Smooth muscle cell (in vitro differentiated cells): ENCODE results near the gene PVALB. TPM values are rescaled to one million over a fixed set of nuclear protein-coding genes. Genes with fewer than 3 reads are reported as not detected.

Experiments used
- DNase-seq: peaks from one replicate; lab custom pipeline; 2025; ENCODE audit not compliant: unreplicated experiment; lab: John Stamatoyannopoulos, UW
- H2AFZ ChIP-seq: fragments of 200-600 bp; sonication (generic); 2 replicates; pipeline ENCODE4 v1.6.0; 2016; ENCODE audit warnings: antibody characterized with exemption, low read depth, mild to moderate bottlenecking
- H3F3A ChIP-seq: fragments of 200-600 bp; sonication (generic); 2 replicates; pipeline ENCODE4 v1.6.0; 2017; ENCODE audit warnings: antibody characterized with exemption, low read depth
- H3K27ac ChIP-seq: fragments of 200-600 bp; sonication (generic); 2 replicates; pipeline ENCODE4 v1.5.1; 2016; ENCODE audit warnings: low read depth, mild to moderate bottlenecking
- H3K27me3 ChIP-seq: fragments of 200-600 bp; sonication (generic); 2 replicates; pipeline ENCODE4 v1.6.1; 2016; ENCODE audit warnings: low read depth, mild to moderate bottlenecking
- H3K36me3 ChIP-seq: fragments of 200-600 bp; sonication (generic); 2 replicates; pipeline ENCODE4 v1.5.1; 2016; ENCODE audit warnings: low read depth
- H3K4me1 ChIP-seq: fragments of 200-600 bp; sonication (generic); 2 replicates; pipeline ENCODE4 v1.5.1; 2016; ENCODE audit warnings: low read depth
- H3K4me2 ChIP-seq: fragments of 200-600 bp; sonication (generic); 2 replicates; pipeline ENCODE4 v1.6.0; 2016; ENCODE audit warnings: mild to moderate bottlenecking
- H3K4me3 ChIP-seq: fragments of 200-600 bp; sonication (generic); 2 replicates; pipeline ENCODE4 v1.5.1; 2016; ENCODE audit warnings: mild to moderate bottlenecking
- H3K79me2 ChIP-seq: fragments of 200-600 bp; sonication (generic); 2 replicates; pipeline ENCODE4 v1.6.0; 2016; ENCODE audit warnings: low read depth, mild to moderate bottlenecking
- H3K9ac ChIP-seq: fragments of 200-600 bp; sonication (generic); 2 replicates; pipeline ENCODE4 v1.6.0; 2016; ENCODE audit warnings: low read depth
- H3K9me3 ChIP-seq: fragments of 200-600 bp; sonication (generic); replicated peaks from 2 replicates; pipeline ENCODE4 v1.5.1; 2016; ENCODE audit warnings: low read depth
- H4K20me1 ChIP-seq: fragments of 200-600 bp; sonication (generic); 2 replicates; pipeline ENCODE4 v1.6.0; 2016; ENCODE audit warnings: low read depth
- WGBS: methylation state at CpG from one replicate; pipeline ENCODE4 v1.1.7; 2016; ENCODE audit warnings: low lambda C conversion rate; 5-methylcytosine and 5-hydroxymethylcytosine counted together
- polyA plus RNA-seq: library from polyadenylated mRNA; unstranded; fragments of >200 nt; fragmentation: Nextera tagmentation; extraction: Ambion mirVana; gene quantifications from 2 replicates; pipeline ENCODE4 v1.2.1, GENCODE V29; 2016
- total RNA-seq: library from RNA; depleted of rRNA; stranded (reverse); fragments of >200 nt; gene quantifications from 2 replicates; pipeline ENCODE4 v1.2.3, GENCODE V29; 2014
- TF ChIP-seq, protein P1 (sequence below): fragments of 200-600 bp; sonication (generic); IDR thresholded peaks from 2 replicates; pipeline ENCODE4 v1.5.1; 2017; ENCODE audit warnings: borderline replicate concordance, mild to moderate bottlenecking, antibody characterized with exemption; ENCODE audit not compliant: insufficient read depth, poor library complexity, severe bottlenecking

The PVALB gene
- total and polyA plus RNA-seq, 2 experiments from 2014 or later = not detected

DNA sequence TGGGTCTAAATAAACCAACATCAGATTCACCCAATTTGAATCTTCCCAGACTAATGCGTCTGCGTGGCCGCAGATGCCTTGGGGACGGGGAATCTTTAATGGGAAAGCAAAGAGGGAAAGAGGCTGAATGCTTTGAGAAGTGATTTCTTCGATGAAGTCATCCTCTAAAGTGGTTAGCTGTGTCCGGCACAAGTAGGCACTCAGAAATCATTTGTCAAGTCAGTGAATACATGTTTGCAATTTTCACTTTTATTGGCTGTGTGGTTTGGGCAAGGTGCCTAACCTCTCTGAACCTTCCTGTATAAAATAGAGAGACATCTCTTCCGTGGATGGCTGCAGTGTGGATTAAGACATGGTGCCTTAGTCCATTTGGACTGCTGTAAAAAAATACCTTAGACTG is 21.2 kb downstream of the PVALB start:
- TF ChIP-seq, protein P1, sequence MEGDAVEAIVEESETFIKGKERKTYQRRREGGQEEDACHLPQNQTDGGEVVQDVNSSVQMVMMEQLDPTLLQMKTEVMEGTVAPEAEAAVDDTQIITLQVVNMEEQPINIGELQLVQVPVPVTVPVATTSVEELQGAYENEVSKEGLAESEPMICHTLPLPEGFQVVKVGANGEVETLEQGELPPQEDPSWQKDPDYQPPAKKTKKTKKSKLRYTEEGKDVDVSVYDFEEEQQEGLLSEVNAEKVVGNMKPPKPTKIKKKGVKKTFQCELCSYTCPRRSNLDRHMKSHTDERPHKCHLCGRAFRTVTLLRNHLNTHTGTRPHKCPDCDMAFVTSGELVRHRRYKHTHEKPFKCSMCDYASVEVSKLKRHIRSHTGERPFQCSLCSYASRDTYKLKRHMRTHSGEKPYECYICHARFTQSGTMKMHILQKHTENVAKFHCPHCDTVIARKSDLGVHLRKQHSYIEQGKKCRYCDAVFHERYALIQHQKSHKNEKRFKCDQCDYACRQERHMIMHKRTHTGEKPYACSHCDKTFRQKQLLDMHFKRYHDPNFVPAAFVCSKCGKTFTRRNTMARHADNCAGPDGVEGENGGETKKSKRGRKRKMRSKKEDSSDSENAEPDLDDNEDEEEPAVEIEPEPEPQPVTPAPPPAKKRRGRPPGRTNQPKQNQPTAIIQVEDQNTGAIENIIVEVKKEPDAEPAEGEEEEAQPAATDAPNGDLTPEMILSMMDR = no peak
- no peak overlapping the region for H3K4me2 ChIP-seq
- peaks cover 12% of the 10 kb centered on the region for H3K27me3 ChIP-seq
- no peaks in the 10 kb centered on the region for H3K79me2 ChIP-seq
- DNase-seq = no peak
- no peaks in the 10 kb centered on the region for H3K9me3 ChIP-seq
- H3F3A ChIP-seq = no peaks in the 10 kb centered on the region
- 89% methylated on average over 7 of the region's 7 CpGs for WGBS
- H2AFZ ChIP-seq = no peak overlapping the region
- no peak overlapping the region for H3K9ac ChIP-seq
- H3K27ac ChIP-seq = no peak overlapping the region
- H3K4me3 ChIP-seq = no peak overlapping the region
- peaks cover 6% of the 10 kb centered on the region for H3K4me1 ChIP-seq
- H3K36me3 ChIP-seq = no peaks in the 10 kb centered on the region
- H4K20me1 ChIP-seq = no peaks in the 10 kb centered on the region

DNA sequence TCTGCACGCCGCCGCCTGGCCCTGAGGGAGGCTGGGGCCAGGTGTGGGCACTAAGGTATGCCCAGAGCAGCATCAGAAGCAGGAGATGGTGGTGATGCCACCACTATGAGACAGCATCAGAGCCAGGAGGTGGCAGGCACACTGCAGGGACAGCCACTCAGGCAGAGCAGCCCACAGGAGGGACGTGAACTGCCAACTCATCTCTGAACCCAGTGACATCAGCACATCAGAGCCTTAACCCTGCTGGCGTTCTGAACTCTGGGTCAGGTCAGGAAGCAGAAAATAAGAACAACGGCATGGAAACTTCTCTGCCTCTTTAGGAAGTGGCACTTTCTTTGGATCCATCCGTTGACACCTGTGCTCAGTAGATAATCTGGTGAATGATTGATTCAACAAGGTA is 26.2 kb downstream of the PVALB start:
- TF ChIP-seq, protein P1 = no peak
- Histone ChIP-seq H3F3A (no peaks in the 10 kb centered on the region), H3K27me3 (peaks cover 13% of the 10 kb centered on the region), H3K79me2 (no peaks in the 10 kb centered on the region), H3K9ac (no peak overlapping the region), H3K27ac (no peak overlapping the region), H3K4me3 (no peak overlapping the region), H3K4me1 (no peaks in the 10 kb centered on the region), H3K4me2 (no peak overlapping the region), H3K36me3 (no peaks in the 10 kb centered on the region), H3K9me3 (no peaks in the 10 kb centered on the region), H2AFZ (no peak overlapping the region), H4K20me1 (no peaks in the 10 kb centered on the region)
- DNase-seq = no peak
- 76% methylated on average over 7 of the region's 7 CpGs for WGBS

DNA sequence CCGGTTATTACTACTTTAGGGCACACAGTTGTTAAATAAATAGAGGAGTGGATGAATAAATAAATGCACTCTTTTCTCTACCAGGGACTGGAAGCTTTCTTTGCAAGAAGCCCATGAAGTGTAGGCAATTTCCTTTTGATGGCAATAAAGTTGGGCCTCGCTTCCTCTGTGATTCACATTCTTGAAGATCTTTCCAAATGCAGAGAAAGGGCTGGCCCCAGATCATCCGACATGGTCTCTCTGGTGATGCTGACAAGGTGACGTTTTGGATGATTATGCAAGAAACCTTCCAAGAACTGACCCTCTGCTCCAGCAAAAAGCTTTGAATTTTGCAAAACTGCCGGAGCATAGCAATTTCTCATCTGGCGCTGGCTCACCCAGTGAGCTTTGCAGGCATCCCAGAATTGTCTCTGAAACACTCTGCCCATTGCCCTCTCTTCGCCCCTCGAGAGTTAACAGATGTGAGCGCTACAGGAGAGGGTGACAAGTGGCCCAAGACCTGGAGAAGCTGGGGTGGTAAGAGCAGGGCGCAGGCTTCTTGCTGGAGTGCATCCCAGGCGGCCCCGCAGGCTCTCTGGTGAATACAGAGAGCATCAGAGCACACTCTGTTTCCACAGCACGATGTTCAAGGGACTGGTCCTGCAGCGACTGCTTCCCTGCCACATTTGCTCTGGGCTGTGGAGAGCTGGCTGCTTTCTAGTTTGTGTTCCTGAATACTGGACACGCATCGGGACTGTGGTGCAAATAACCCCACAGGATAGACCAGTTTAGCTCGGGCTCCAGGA is 29.4 kb downstream of the PVALB start:
- 84% methylated on average over 17 of the region's 17 CpGs for WGBS
- Histone ChIP-seq H3F3A (no peaks in the 10 kb centered on the region), H3K4me2 (no peak overlapping the region), H3K9me3 (no peaks in the 10 kb centered on the region), H3K4me1 (no peaks in the 10 kb centered on the region), H3K27ac (no peak overlapping the region), H3K9ac (no peak overlapping the region), H3K36me3 (no peaks in the 10 kb centered on the region), H4K20me1 (no peaks in the 10 kb centered on the region), H3K4me3 (no peak overlapping the region), H3K79me2 (no peaks in the 10 kb centered on the region), H2AFZ (no peak overlapping the region), H3K27me3 (peaks cover 13% of the 10 kb centered on the region)
- TF ChIP-seq, protein P1 = no peak
- no peak for DNase-seq

DNA sequence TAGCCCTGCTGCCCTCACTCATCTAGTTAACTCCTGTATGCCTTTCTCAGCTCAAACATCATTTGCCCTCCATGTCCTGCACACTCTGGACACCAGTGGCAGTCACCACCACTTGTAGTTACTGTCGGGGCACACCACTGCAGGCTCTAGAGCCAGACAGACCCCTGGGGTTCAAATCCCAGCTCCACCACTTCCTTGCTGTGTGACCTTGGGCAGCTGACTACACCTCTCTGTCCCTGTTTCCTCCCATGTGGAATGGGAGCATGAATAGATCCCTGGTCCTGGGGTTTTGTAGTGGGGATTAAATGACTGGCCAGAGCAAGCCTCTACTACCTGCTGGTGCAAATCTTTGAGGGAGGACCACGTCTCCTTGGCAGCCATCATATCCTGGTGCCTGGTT is 33.1 kb downstream of the PVALB start:
- no peaks in the 10 kb centered on the region for H3K4me1 ChIP-seq
- H3K9ac ChIP-seq = no peak overlapping the region
- no peaks in the 10 kb centered on the region for H3K36me3 ChIP-seq
- H3K79me2 ChIP-seq = no peaks in the 10 kb centered on the region
- WGBS = 89% methylated on average over 2 of the region's 2 CpGs
- H3K4me2 ChIP-seq = no peak overlapping the region
- H3K9me3 ChIP-seq = no peaks in the 10 kb centered on the region
- no peaks in the 10 kb centered on the region for H3F3A ChIP-seq
- DNase-seq = no peak
- no peak overlapping the region for H3K27ac ChIP-seq
- no peaks in the 10 kb centered on the region for H3K27me3 ChIP-seq
- no peaks in the 10 kb centered on the region for H4K20me1 ChIP-seq
- TF ChIP-seq, protein P1 = no peak
- H2AFZ ChIP-seq = no peak overlapping the region
- H3K4me3 ChIP-seq = no peak overlapping the region
